Mesendoderm (in vitro differentiated cells): ENCODE measurements around the gene CCDC78.
A peak's percentile ranks its signal among the peaks of the same experiment; 100 is the strongest.

ENCODE experiments used
- DNase-seq: peaks from one replicate; pipeline ENCODE4 v3.0.0; 2013
- H2AK5ac ChIP-seq: 2 replicates; pipeline ENCODE4 v1.6.1; 2013; ENCODE audit warnings: low read length, inconsistent platforms
- H2BK120ac ChIP-seq: 2 replicates; pipeline ENCODE4 v1.6.1; 2013; ENCODE audit warnings: low read depth, mild to moderate bottlenecking, low read length, moderate library complexity, mixed read lengths
- H2BK15ac ChIP-seq: replicated peaks from 2 replicates; pipeline ENCODE4 v1.6.1; 2013; ENCODE audit warnings: low read depth, mild to moderate bottlenecking, moderate library complexity
- H2BK5ac ChIP-seq: 2 replicates; pipeline ENCODE4 v1.6.1; 2013; ENCODE audit warnings: low read length, inconsistent platforms
- H3K18ac ChIP-seq: 2 replicates; pipeline ENCODE4 v1.6.1; 2013; ENCODE audit warnings: mild to moderate bottlenecking, low read length, mixed read lengths
- H3K23ac ChIP-seq: one replicate; pipeline ENCODE4 v1.6.1; 2013; ENCODE audit warnings: low read length
- H3K27ac ChIP-seq: 2 replicates; pipeline ENCODE4 v1.5.1; 2013; ENCODE audit warnings: low read depth, mild to moderate bottlenecking, inconsistent platforms, low read length, moderate library complexity
- H3K27me3 ChIP-seq: 2 replicates; pipeline ENCODE4 v1.6.1; 2013; ENCODE audit warnings: low read length, control low read depth, mild to moderate bottlenecking, inconsistent platforms; ENCODE audit not compliant: insufficient read depth, poor library complexity
- H3K36me3 ChIP-seq: 2 replicates; pipeline ENCODE4 v1.6.1; 2013; ENCODE audit warnings: low read length, inconsistent platforms; ENCODE audit not compliant: control insufficient read depth, insufficient read depth
- H3K4ac ChIP-seq: one replicate; pipeline ENCODE4 v1.6.1; 2013; ENCODE audit warnings: low read depth, mild to moderate bottlenecking, low read length, moderate library complexity
- H3K4me1 ChIP-seq: 2 replicates; pipeline ENCODE4 v1.6.1; 2013; ENCODE audit warnings: low read depth, low read length, inconsistent platforms; ENCODE audit not compliant: control insufficient read depth
- H3K4me2 ChIP-seq: 2 replicates; pipeline ENCODE4 v1.6.1; 2013; ENCODE audit warnings: low read length
- H3K4me3 ChIP-seq: 2 replicates; pipeline ENCODE4 v1.5.1; 2013; ENCODE audit warnings: mild to moderate bottlenecking, low read length
- H3K56ac ChIP-seq: one replicate; pipeline ENCODE4 v1.6.1; 2013; ENCODE audit warnings: low read length
- H3K79me1 ChIP-seq: 2 replicates; pipeline ENCODE4 v1.6.1; 2013; ENCODE audit warnings: low read length, inconsistent platforms
- H3K79me2 ChIP-seq: 2 replicates; pipeline ENCODE4 v1.6.1; 2013; ENCODE audit warnings: mild to moderate bottlenecking, low read length; ENCODE audit not compliant: control insufficient read depth, insufficient read depth
- H3K9ac ChIP-seq: 2 replicates; pipeline ENCODE4 v1.6.1; 2013; ENCODE audit warnings: low read length, inconsistent platforms
- H4K5ac ChIP-seq: one replicate; pipeline ENCODE4 v1.6.1; 2013; ENCODE audit warnings: low read length
- H4K8ac ChIP-seq: one replicate; pipeline ENCODE4 v1.6.1; 2013; ENCODE audit warnings: low read depth, mild to moderate bottlenecking, control low read depth, low read length, moderate library complexity
- WGBS: extraction: QIAGEN DNeasy Blood & Tissue Kit; methylation state at CpG from one replicate; pipeline ENCODE4 v1.1.7; 2013; ENCODE audit warnings: low lambda C conversion rate, missing lambda C conversion rate; ENCODE audit not compliant: insufficient coverage; ENCODE audit errors: extremely low coverage; 5-methylcytosine and 5-hydroxymethylcytosine counted together

CCDC78 gene

GRCh38 chr16:675884-676564 is 50.2 kb downstream of the CCDC78 start:
- Histone ChIP-seq H3K9ac (no peak overlapping the region), H2BK120ac (no peak overlapping the region), H4K5ac (no peak overlapping the region), H3K4ac (no peak overlapping the region), H3K4me2 (no peak overlapping the region), H3K27ac (no peak overlapping the region), H3K36me3 (peaks cover 10% of the 10 kb centered on the region), H3K27me3 (no peaks in the 10 kb centered on the region), H2BK5ac (no peak overlapping the region), H4K8ac (no peak overlapping the region), H2BK15ac (no peak overlapping the region), H3K79me1 (peaks cover under 1% of the 10 kb centered on the region), H3K4me3 (no peak overlapping the region), H3K23ac (no peak overlapping the region), H2AK5ac (no peak overlapping the region), H3K56ac (peak overlapping the region; percentile 25), H3K79me2 (peaks cover 4% of the 10 kb centered on the region), H3K4me1 (peaks cover 5% of the 10 kb centered on the region), H3K18ac (no peak overlapping the region)
- DNase-seq: no peak
- WGBS: no CpG with 5 or more reads among the region's 25 CpGs

DNA sequence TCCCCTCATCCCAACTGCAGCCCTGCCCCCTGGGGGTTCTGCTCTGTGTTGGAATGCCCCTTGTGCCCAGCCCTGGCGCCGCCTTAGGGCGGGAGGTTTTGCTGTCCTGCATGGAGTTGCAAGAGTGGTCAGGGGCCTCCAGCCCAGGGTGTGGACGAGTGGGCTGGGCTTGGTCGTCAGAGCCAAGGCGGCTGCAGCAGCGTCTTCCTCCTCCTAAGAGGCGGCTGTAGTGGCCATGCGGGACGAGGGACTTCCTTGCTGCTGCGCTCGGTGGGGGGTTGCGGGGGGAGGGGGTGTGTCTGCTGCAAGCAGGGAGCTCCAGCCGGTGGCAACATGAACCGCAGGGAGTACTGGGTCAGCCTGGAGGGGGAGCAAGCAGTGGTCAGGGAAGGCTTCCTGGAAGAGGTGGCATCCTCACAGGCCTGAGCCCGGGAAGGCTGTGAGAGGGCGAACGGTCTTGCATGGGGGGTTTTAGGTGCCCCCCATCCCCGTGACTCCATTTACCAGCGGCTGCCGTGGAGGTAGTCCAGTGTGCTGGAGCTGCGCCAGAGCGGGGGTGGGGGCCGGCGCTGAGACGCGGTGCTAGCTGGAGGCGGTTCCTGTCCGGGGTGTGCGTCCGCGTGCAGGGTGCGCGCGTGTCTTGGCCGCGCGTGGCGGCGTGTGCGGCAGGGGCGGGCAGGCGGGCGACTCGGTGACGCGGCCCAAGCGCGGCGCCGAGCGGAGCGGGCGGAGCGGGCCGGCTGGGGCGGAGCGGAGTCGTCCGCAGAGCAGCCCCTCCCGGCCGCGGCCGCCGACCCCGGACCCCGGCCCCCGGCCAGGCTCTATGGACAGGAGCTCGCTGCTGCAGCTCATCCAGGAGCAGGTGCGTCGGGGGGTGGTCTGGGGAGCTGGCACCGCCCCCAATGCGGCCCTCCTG is 51.0 kb downstream of the CCDC78 start, which contains the start of gene RHBDL1:
RHBDL1 (plus strand) TSS at position 704 of the 916 bp plus-strand sequence; CDS start at position 824, 120 bp downstream.
- H3K56ac ChIP-seq: peak within 1 kb of the TSS; percentile 67
- no peak within 1 kb of the TSS for H3K27ac ChIP-seq
- H3K9ac ChIP-seq: peak within 1 kb of the TSS; percentile 53
- no peak within 1 kb of the TSS for H2BK120ac ChIP-seq
- no peaks in the 10 kb centered on the region for H3K27me3 ChIP-seq
- no peaks in the 10 kb centered on the region for H3K79me2 ChIP-seq
- peak; percentile 84 for DNase-seq
- no peak within 1 kb of the TSS for H2BK15ac ChIP-seq
- H3K23ac ChIP-seq: no peak within 1 kb of the TSS
- no peak within 1 kb of the TSS for H3K4ac ChIP-seq
- no peaks in the 10 kb centered on the region for H3K79me1 ChIP-seq
- H3K4me1 ChIP-seq: peaks cover 5% of the 10 kb centered on the region
- H3K4me3 ChIP-seq: no peak within 1 kb of the TSS
- H3K18ac ChIP-seq: no peak within 1 kb of the TSS
- no CpG with 5 or more reads among the region's 73 CpGs for WGBS
- no peak within 1 kb of the TSS for H2AK5ac ChIP-seq
- no peak within 1 kb of the TSS for H4K5ac ChIP-seq
- H3K4me2 ChIP-seq: peak within 1 kb of the TSS; percentile 38
- peaks cover 15% of the 10 kb centered on the region for H3K36me3 ChIP-seq
- H4K8ac ChIP-seq: no peak within 1 kb of the TSS
- no peak within 1 kb of the TSS for H2BK5ac ChIP-seq

DNA sequence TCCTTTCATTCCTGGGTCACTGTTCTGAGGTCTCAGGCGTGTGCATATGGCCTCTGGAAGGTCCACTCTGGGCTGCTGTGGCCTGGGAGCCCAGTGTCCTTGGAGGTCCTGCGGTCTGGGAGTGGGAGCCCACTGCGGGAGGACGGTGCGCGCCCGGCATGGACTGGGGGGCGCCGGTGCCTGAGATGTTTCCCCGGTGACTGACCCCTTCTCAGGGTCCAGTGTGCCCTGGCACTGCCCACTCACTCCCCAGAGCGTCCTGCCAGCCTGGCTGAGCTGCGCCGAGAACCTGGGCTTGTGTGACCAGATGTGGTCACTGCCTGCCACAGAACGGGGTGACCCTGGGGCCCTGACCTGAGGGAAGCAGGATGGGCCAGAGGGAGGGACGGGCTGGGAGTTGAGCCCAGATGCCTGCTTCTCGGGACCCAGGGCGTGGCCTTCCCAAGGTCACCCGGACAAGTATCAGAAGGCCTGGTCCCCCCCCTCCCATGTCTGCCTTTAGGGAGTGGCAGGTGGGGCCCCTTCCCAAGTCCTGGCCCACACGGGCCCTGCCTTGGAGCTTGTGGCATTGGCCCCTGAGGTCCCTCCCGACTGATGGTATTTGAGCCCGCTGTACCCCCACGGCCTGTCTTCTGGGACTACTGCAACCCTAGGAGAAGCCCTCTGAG is 51.9 kb downstream of the CCDC78 start:
- H3K27me3 ChIP-seq: no peaks in the 10 kb centered on the region
- H3K4ac ChIP-seq: no peak overlapping the region
- no peak overlapping the region for H3K23ac ChIP-seq
- H2BK5ac ChIP-seq: no peak overlapping the region
- no peak overlapping the region for H2AK5ac ChIP-seq
- no peak overlapping the region for H4K8ac ChIP-seq
- no peak overlapping the region for H3K18ac ChIP-seq
- no peak overlapping the region for H3K27ac ChIP-seq
- H3K4me3 ChIP-seq: no peak overlapping the region
- peaks cover 21% of the 10 kb centered on the region for H3K36me3 ChIP-seq
- H3K9ac ChIP-seq: no peak overlapping the region
- H2BK120ac ChIP-seq: no peak overlapping the region
- H3K4me2 ChIP-seq: no peak overlapping the region
- no peak for DNase-seq
- no peak overlapping the region for H4K5ac ChIP-seq
- peaks cover 5% of the 10 kb centered on the region for H3K4me1 ChIP-seq
- peaks cover 1% of the 10 kb centered on the region for H3K79me1 ChIP-seq
- no peak overlapping the region for H2BK15ac ChIP-seq
- no peak overlapping the region for H3K56ac ChIP-seq
- no CpG with 5 or more reads among the region's 22 CpGs for WGBS
- peaks cover under 1% of the 10 kb centered on the region for H3K79me2 ChIP-seq

DNA sequence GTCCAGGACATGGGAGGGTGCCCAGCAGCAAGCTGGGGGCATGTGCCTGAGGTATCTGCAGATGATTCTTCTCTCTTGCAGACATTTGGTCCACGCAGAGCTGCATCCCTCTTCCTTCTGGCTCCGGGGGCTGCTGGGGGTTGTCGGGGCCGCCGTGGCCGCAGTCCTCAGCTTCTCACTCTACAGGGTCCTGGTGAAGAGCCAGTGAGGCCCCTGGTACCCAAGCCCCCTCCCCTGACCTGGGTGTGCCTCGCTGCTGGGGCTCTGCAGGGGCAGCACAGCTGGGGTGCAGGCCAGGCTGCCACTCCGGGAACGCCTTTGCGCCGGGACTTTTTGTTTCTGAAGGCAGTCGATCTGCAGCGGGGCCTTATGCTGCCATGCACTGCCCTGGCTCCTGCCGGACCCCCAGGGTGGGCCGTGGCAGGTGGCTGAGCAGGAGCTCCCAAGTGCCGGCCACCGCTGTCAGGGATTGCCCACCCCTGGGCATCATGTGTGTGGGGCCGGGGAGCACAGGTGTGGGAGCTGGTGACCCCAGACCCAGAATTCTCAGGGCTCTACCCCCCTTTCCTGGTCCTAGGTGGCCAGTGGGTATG is 52.7 kb downstream of the CCDC78 start:
- Histone ChIP-seq H2BK5ac (no peak overlapping the region), H2AK5ac (no peak overlapping the region), H2BK15ac (no peak overlapping the region), H3K4ac (no peak overlapping the region), H3K23ac (no peak overlapping the region), H4K8ac (no peak overlapping the region), H3K27me3 (no peaks in the 10 kb centered on the region), H3K18ac (no peak overlapping the region), H3K4me3 (no peak overlapping the region), H3K9ac (no peak overlapping the region), H3K27ac (no peak overlapping the region), H4K5ac (no peak overlapping the region), H3K4me2 (no peak overlapping the region), H3K79me1 (peaks cover 9% of the 10 kb centered on the region), H3K36me3 (peaks cover 22% of the 10 kb centered on the region), H3K4me1 (peaks cover 5% of the 10 kb centered on the region), H3K79me2 (peaks cover 9% of the 10 kb centered on the region), H2BK120ac (no peak overlapping the region), H3K56ac (no peak overlapping the region)
- no CpG with 5 or more reads among the region's 18 CpGs for WGBS
- DNase-seq: no peak

DNA sequence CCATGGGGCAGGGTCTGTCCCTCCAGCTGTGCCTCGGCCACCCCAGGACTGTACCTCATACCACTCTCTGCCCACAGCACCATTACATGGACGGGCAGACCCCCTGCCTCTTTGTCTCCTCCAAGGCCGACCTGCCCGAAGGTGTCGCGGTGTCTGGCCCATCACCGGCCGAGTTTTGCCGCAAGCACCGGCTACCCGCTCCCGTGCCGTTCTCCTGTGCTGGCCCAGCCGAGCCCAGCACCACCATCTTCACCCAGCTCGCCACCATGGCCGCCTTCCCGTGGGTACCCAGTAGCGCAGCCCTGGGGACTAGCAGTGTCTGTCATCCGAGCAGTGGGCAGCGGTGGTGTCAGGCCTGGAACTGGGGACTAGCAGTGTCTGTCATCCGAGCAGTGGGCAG is 53.4 kb downstream of the CCDC78 start:
- Histone ChIP-seq H4K8ac (no peak overlapping the region), H3K27ac (no peak overlapping the region), H3K79me1 (peaks cover 9% of the 10 kb centered on the region), H3K18ac (no peak overlapping the region), H4K5ac (no peak overlapping the region), H3K27me3 (no peaks in the 10 kb centered on the region), H3K4ac (no peak overlapping the region), H3K9ac (no peak overlapping the region), H2BK15ac (no peak overlapping the region), H2BK5ac (no peak overlapping the region), H2AK5ac (no peak overlapping the region), H3K4me3 (no peak overlapping the region), H3K23ac (no peak overlapping the region), H3K56ac (no peak overlapping the region), H3K4me1 (peaks cover 5% of the 10 kb centered on the region), H3K79me2 (peaks cover 12% of the 10 kb centered on the region), H2BK120ac (no peak overlapping the region), H3K4me2 (no peak overlapping the region), H3K36me3 (peaks cover 22% of the 10 kb centered on the region)
- WGBS: no CpG with 5 or more reads among the region's 21 CpGs
- no peak for DNase-seq
